HepG2 (cell line): ENCODE data around the gene CYSLTR2. TPM values are rescaled to one million over a fixed set of nuclear protein-coding genes. Genes with fewer than 3 reads are reported as not detected.

Experiments used
- ATAC-seq: fragments of 200-7000 bp; cut with Tn5 transposase; 3 replicates; pipeline ENCODE4 v1.9.1; 2020; ENCODE audit warnings: mild to moderate bottlenecking, moderate library complexity
- BruUV-seq: library from RNA; stranded (reverse); fragments of 400-500 nt; replicated peaks from 2 replicates; lab custom pipeline; 2021; lab: Mats Ljungman, UMichigan
- CTCF ChIA-PET: fragments of 300-600 bp; formaldehyde crosslinking; extraction: SDS; loops from one replicate; lab custom pipeline; 2021; ENCODE audit warnings: low total read pairs, inconsistent platforms, low intra/inter-chr PET ratio; lab: Yijun Ruan, JAX
- POLR2A ChIA-PET: fragments of 350-600 bp; sonication (Branson Sonifier 250); formaldehyde crosslinking; loops from one replicate; lab custom pipeline; 2020; ENCODE audit warnings: antibody characterized with exemption, inconsistent platforms; lab: Yijun Ruan, JAX
- DNase-seq: peaks from one replicate; pipeline ENCODE4 v3.0.0-alpha.2; 2015; ENCODE audit warnings: low spot score
- FAIRE-seq: peaks from 3 replicates; lab custom pipeline; 2011; peaks lifted over from hg19 to GRCh38; lab: Jason Lieb, UNC
- H2AFZ ChIP-seq: one replicate; pipeline ENCODE4 v1.6.1; 2011; ENCODE audit warnings: low read length, inconsistent platforms
- H3K27ac ChIP-seq: fragments of 300-600 bp; 3 replicates; pipeline ENCODE4 v1.8.0; 2011; ENCODE audit warnings: mixed run types, mild to moderate bottlenecking, mixed read lengths, low read length, inconsistent platforms; ENCODE audit not compliant: insufficient read depth; ENCODE audit errors: extremely low read length
- H3K27me3 ChIP-seq, 2 experiments: fragments of 200-600 bp in 1 of 2; 2 replicates in 1 of 2; 3 replicates in 1 of 2; pipeline versions ENCODE4 v1.6.0 to v1.8.0; 2011; ENCODE audit warnings: low read length in 2 of 2, mild to moderate bottlenecking in 2 of 2, moderate library complexity in 2 of 2, inconsistent platforms in 1 of 2; ENCODE audit not compliant: insufficient read depth in 2 of 2, control insufficient read depth in 1 of 2
- H3K36me3 ChIP-seq, 2 experiments: fragments of 200-600 bp in 1 of 2; replicated peaks in 1 of 2; 2 replicates in 1 of 2; 3 replicates in 1 of 2; pipeline versions ENCODE4 v1.5.1 to v1.8.0; 2011; ENCODE audit warnings: low read length in 2 of 2, inconsistent platforms in 1 of 2; ENCODE audit not compliant: insufficient read depth in 2 of 2, control insufficient read depth in 1 of 2
- H3K4me1 ChIP-seq: 2 replicates; pipeline ENCODE4 v1.5.1; 2012; ENCODE audit warnings: low read length, inconsistent platforms; ENCODE audit not compliant: insufficient read depth
- H3K4me2 ChIP-seq: 2 replicates; pipeline ENCODE4 v1.6.0; 2011; ENCODE audit warnings: low read depth, low read length, inconsistent platforms
- H3K4me3 ChIP-seq, 3 experiments: fragments of 200-600 bp in 1 of 3; sonication (generic), shearing (Covaris generic) in 1 of 3; replicated peaks in 1 of 3; 2 replicates each; pipeline ENCODE4 v1.5.1; 2011 to 2016; ENCODE audit warnings: low read length in 3 of 3, inconsistent platforms in 2 of 3, low read depth in 2 of 3, mild to moderate bottlenecking in 2 of 3, control low read depth in 1 of 3, mixed read lengths in 1 of 3; ENCODE audit not compliant: insufficient read depth in 1 of 3
- H3K79me2 ChIP-seq: one replicate; pipeline ENCODE4 v1.6.1; 2011; ENCODE audit warnings: low read length, inconsistent platforms; ENCODE audit not compliant: insufficient read depth
- H3K9ac ChIP-seq: 2 replicates; pipeline ENCODE4 v1.6.0; 2011; ENCODE audit warnings: mild to moderate bottlenecking, low read depth, low read length, inconsistent platforms; ENCODE audit not compliant: insufficient read depth
- H3K9me3 ChIP-seq: 2 replicates; pipeline ENCODE4 v1.5.1; 2012; ENCODE audit warnings: mild to moderate bottlenecking, low read length
- H4K20me1 ChIP-seq: 2 replicates; pipeline ENCODE4 v1.6.0; 2011; ENCODE audit warnings: inconsistent platforms, mild to moderate bottlenecking, low read length, moderate library complexity; ENCODE audit not compliant: insufficient read depth
- ADNP ChIP-seq: sonication (generic); formaldehyde crosslinking; IDR thresholded peaks from 2 replicates; pipeline ENCODE4 v1.4.0; 2020; ENCODE audit warnings: missing genetic modification reagents
- ARID4A ChIP-seq: sonication (generic); formaldehyde crosslinking; IDR thresholded peaks from 2 replicates; pipeline ENCODE4 v1.5.0; 2020; ENCODE audit warnings: mild to moderate bottlenecking, missing genetic modification reagents, borderline replicate concordance
- ELK4 ChIP-seq: sonication (generic); formaldehyde crosslinking; IDR thresholded peaks from 2 replicates; pipeline ENCODE4 v1.9.0; 2021; ENCODE audit warnings: missing genetic modification reagents, borderline replicate concordance
- MBD4 ChIP-seq: IDR thresholded peaks from 2 replicates; pipeline ENCODE4 v1.6.1; 2012; ENCODE audit warnings: low read length, inconsistent platforms, borderline replicate concordance
- MIER2 ChIP-seq: IDR thresholded peaks from 2 replicates; pipeline ENCODE4 v1.6.1; 2016; ENCODE audit warnings: missing biosample characterization, missing genetic modification reagents
- NR2F1 ChIP-seq, 2 experiments: fragments of 450-650 bp in 1 of 2; formaldehyde crosslinking in 1 of 2; IDR thresholded peaks; 2 replicates each; pipeline versions ENCODE4 v1.5.0 to v1.6.1; 2016 to 2020; ENCODE audit warnings: mild to moderate bottlenecking in 1 of 2, missing compliant biosample characterization in 1 of 2, missing genetic modification reagents in 1 of 2, moderate library complexity in 1 of 2
- RBAK ChIP-seq: sonication (generic); formaldehyde crosslinking; IDR thresholded peaks from 2 replicates; pipeline ENCODE4 v1.5.1; 2020; ENCODE audit warnings: mild to moderate bottlenecking, missing genetic modification reagents
- RELA ChIP-seq: sonication (generic); formaldehyde crosslinking; IDR thresholded peaks from 2 replicates; pipeline ENCODE4 v1.4.0; 2020; ENCODE audit warnings: missing genetic modification reagents
- SSRP1 ChIP-seq: IDR thresholded peaks from 2 replicates; pipeline ENCODE4 v1.6.1; 2016; ENCODE audit warnings: control low read depth
- XRCC5 ChIP-seq: fragments of 200-400 bp; formaldehyde crosslinking; optimal IDR thresholded peaks from 2 replicates; pipeline ENCODE3; 2017; ENCODE audit warnings: mild to moderate bottlenecking, low read length
- ZNF343 ChIP-seq: sonication (generic); formaldehyde crosslinking; IDR thresholded peaks from 2 replicates; pipeline ENCODE4 v1.4.0; 2020; ENCODE audit warnings: mild to moderate bottlenecking, missing genetic modification reagents
- ZNF430 ChIP-seq: sonication (generic); formaldehyde crosslinking; IDR thresholded peaks from 2 replicates; pipeline ENCODE4 v1.9.0; 2021; ENCODE audit warnings: mild to moderate bottlenecking, missing genetic modification reagents
- ZNF441 ChIP-seq: sonication (generic); formaldehyde crosslinking; IDR thresholded peaks from 2 replicates; pipeline ENCODE4 v1.7.0; 2021; ENCODE audit warnings: missing genetic modification reagents, borderline replicate concordance
- WGBS: methylation state at CpG from one replicate; pipeline ENCODE4 v1.1.6; 2017; ENCODE audit warnings: low lambda C conversion rate; 5-methylcytosine and 5-hydroxymethylcytosine counted together
- in situ Hi-C: cut with HindIII; loops from 2 replicates; pipeline ENCODE4 v1.10.0; 2017; ENCODE audit warnings: low pct_unique_long_range_greater_than_20kb; ENCODE audit not compliant: extremely low pct_ligation_motif_present
- intact Hi-C: fragments of 100-400 bp; cut with micrococcal nuclease; formaldehyde crosslinking; loops from one replicate; pipeline ENCODE4 v1.10.0; 2022; ENCODE audit not compliant: unreplicated experiment
- polyA plus RNA-seq, 8 experiments: library from polyadenylated mRNA; depleted of rRNA in 3 of 8; stranded (reverse) in 7 of 8; unstranded in 1 of 8; fragments of >200 nt; fragmentation: Illumina TruSeq in 4 of 8; extraction: Trizol in 4 of 8; gene quantifications; 2 replicates each; pipeline versions ENCODE4 v1.2.1 to v1.2.3, GENCODE V29; 2011 to 2016; ENCODE audit warnings: low read depth in 4 of 8, missing spikeins in 1 of 8, mixed read lengths in 1 of 8; ENCODE audit not compliant: insufficient read depth in 1 of 8
- total RNA-seq, 5 experiments: library from RNA; depleted of rRNA; stranded (reverse); fragments of >200 nt; fragmentation: Illumina TruSeq; extraction: Trizol; gene quantifications; 2 replicates each; pipeline ENCODE4 v1.2.3, GENCODE V29; 2016; ENCODE audit warnings: low read depth in 1 of 5

CYSLTR2 gene
- total and polyA plus RNA-seq, 2 of the 13 experiments (the other 11 are each of a cell fraction or from before 2014, with no cell fraction given): not detected

- no peak for TF ChIP-seq SSRP1 (CRISPR knock-in tag)
- TF ChIP-seq MIER2: no peak
- TF ChIP-seq ELK4 (CRISPR knock-in tag): no peak
- no peak for TF ChIP-seq ZNF343
- no peak for TF ChIP-seq XRCC5
- TF ChIP-seq ARID4A (CRISPR knock-in tag): no peak
- no peak for TF ChIP-seq RBAK (CRISPR knock-in tag)
Measured at GRCh38 chr13:48661107-48661506, 7.4 kb downstream of the CYSLTR2 start (continued).

GRCh38 chr13:48662226-48662625 lies 8.5 kb downstream of the CYSLTR2 start:
- Histone ChIP-seq H4K20me1 (no peaks in the 10 kb centered on the region), H3K9me3 (peaks cover 8% of the 10 kb centered on the region; the same call in 1 of the 2 replicates), H2AFZ (no peak overlapping the region), H3K79me2 (no peaks in the 10 kb centered on the region), H3K4me3 (no peak overlapping the region), H3K27ac (no peak overlapping the region), H3K4me2 (no peak overlapping the region), H3K9ac (no peak overlapping the region), H3K4me1 (no peaks in the 10 kb centered on the region), H3K27me3 (no peaks in the 10 kb centered on the region), H3K36me3 (no peaks in the 10 kb centered on the region)
- ChIA-PET CTCF (no interaction called here), POLR2A (no interaction called here)
- intact Hi-C loops (no loop called here), in situ Hi-C loops (no loop called here)
- ATAC-seq: no peak
- TF ChIP-seq ADNP (CRISPR knock-in tag): no peak
- no peak for TF ChIP-seq ZNF441 (CRISPR knock-in tag)
- TF ChIP-seq ZNF430 (CRISPR knock-in tag): no peak
- TF ChIP-seq RELA (CRISPR knock-in tag): no peak
- TF ChIP-seq NR2F1 (CRISPR knock-in tag; IDR thresholded peaks at IDR 0.05): no peak
- no peak for TF ChIP-seq MBD4
- no TSS peak for BruUV-seq
- FAIRE-seq: no peak
- no peak for DNase-seq
- WGBS: 0% methylated on average over 1 of the region's 1 CpG
